Measurements from ENCODE around the gene FBH1.
A peak's percentile ranks its signal among the peaks of the same experiment; 100 is the strongest.
"Not testable (repeated sequence)": the region's sequence is repeated elsewhere in the genome, so short reads cannot be mapped to it uniquely, and the experiment has no call there.

The FBH1 gene

GRCh38 chr10:5898163-5898562 is 8.1 kb downstream of the FBH1 start:
- no peak for FAIRE-seq
- TF ChIP-seq TAF1 (IDR thresholded peaks at IDR 0.05; ENCODE audit: low read depth, low read length), result no peak
- TF ChIP-seq SPI1 (IDR thresholded peaks at IDR 0.05; ENCODE audit: low read depth, low read length), result no peak
- TF ChIP-seq POU2F2 (IDR thresholded peaks at IDR 0.05; ENCODE audit: low read depth, low read length), result no peak
- TF ChIP-seq POLR2AphosphoS5 (IDR thresholded peaks at IDR 0.05; ENCODE audit: low read depth, low read length), result no peak
- no peak for TF ChIP-seq PAX5 (IDR thresholded peaks at IDR 0.05; ENCODE audit: insufficient read depth, low read length, severe bottlenecking)
- no peak for TF ChIP-seq POLR2A (IDR thresholded peaks at IDR 0.05; ENCODE audit: low read depth, low read length)
- DNase-seq (ENCODE audit: insufficient read length, low spot score), result no peak

GRCh38 chr10:5900247-5900646 is 10.2 kb downstream of the FBH1 start:
- TF ChIP-seq SPI1 (IDR thresholded peaks at IDR 0.05; ENCODE audit: low read depth, low read length) (no peak), POU2F2 (IDR thresholded peaks at IDR 0.05; ENCODE audit: low read depth, low read length) (no peak), POLR2A (IDR thresholded peaks at IDR 0.05; ENCODE audit: low read depth, low read length) (no peak), TAF1 (IDR thresholded peaks at IDR 0.05; ENCODE audit: low read depth, low read length) (no peak), PAX5 (IDR thresholded peaks at IDR 0.05; ENCODE audit: insufficient read depth, low read length, severe bottlenecking) (no peak), POLR2AphosphoS5 (IDR thresholded peaks at IDR 0.05; ENCODE audit: low read depth, low read length) (no peak)
- no peak for DNase-seq (ENCODE audit: insufficient read length, low spot score)
- no peak for FAIRE-seq

DNA sequence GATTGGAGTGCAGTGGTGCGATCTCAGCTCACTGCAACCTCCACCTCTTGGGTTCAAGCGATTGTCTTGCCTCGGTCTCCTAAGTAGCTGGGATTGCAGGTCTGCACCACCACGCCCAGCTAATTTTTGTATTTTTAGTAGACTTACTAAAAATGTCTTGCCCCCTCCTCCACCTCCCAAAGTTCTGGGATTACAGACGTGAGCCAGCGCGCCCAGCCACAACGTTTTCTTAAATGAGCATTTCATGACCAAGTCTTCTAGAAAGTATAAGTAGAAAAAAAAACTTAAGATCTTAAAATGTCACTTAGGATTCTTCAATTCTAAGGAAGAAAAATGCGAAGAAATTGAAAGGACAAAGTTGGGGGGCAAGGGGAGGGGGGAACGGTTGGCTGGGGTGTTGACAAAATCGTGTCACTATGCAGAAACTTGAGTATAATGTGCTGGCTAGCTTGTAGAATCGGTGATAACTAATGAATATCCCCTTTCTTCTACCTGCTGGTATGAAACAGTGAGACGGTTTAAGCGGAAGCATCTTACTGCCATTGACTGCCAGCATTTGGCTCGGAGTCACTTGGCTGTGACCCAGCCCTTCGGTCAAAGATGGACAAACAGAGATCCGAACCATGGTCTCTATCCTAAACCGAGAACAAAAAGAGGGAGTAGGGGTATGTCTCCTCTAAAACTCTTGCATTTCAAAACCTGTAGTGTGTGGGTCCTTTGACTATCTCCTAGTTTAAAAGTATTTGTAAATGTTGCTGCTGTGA is 12.7 kb downstream of the FBH1 start:
- TF ChIP-seq SPI1 (IDR thresholded peaks at IDR 0.05; ENCODE audit: low read depth, low read length) (no peak), POLR2AphosphoS5 (IDR thresholded peaks at IDR 0.05; ENCODE audit: low read depth, low read length) (no peak), PAX5 (IDR thresholded peaks at IDR 0.05; ENCODE audit: insufficient read depth, low read length, severe bottlenecking) (no peak), POU2F2 (IDR thresholded peaks at IDR 0.05; ENCODE audit: low read depth, low read length) (no peak), TAF1 (IDR thresholded peaks at IDR 0.05; ENCODE audit: low read depth, low read length) (no peak), POLR2A (IDR thresholded peaks at IDR 0.05; ENCODE audit: low read depth, low read length) (no peak)
- no peak for DNase-seq (ENCODE audit: insufficient read length, low spot score)
- no peak for FAIRE-seq

DNA sequence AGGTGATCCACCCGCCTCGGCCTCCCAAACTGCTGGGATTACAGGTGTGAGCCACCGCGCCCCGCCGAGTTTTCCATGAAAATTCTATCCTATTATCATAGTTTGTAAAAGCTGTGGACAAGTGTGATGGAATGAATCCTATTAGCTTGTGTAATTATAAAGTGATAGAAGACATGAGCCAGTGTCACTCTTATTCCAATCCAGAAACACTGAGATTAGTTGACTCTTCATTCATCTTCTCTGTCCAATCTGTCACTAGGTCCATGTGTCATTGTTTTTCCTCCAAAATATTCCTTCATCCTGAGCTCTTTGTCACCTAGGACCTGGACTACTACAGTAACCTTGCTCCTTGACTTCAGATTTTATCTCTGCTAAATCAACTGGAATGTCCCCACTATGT is 13.5 kb downstream of the FBH1 start:
- TF ChIP-seq SPI1 (IDR thresholded peaks at IDR 0.05; ENCODE audit: low read depth, low read length), result no peak
- TF ChIP-seq POLR2AphosphoS5 (IDR thresholded peaks at IDR 0.05; ENCODE audit: low read depth, low read length), result no peak
- TF ChIP-seq TAF1 (IDR thresholded peaks at IDR 0.05; ENCODE audit: low read depth, low read length), result no peak
- no peak for TF ChIP-seq PAX5 (IDR thresholded peaks at IDR 0.05; ENCODE audit: insufficient read depth, low read length, severe bottlenecking)
- TF ChIP-seq POU2F2 (IDR thresholded peaks at IDR 0.05; ENCODE audit: low read depth, low read length), result no peak
- no peak for TF ChIP-seq POLR2A (IDR thresholded peaks at IDR 0.05; ENCODE audit: low read depth, low read length)
- DNase-seq (ENCODE audit: insufficient read length, low spot score) (no peak), FAIRE-seq (no peak)

- TF ChIP-seq SPI1 (IDR thresholded peaks at IDR 0.05; ENCODE audit: low read depth, low read length), result no peak
- peak; percentile 38 for DNase-seq (ENCODE audit: insufficient read length, low spot score)
- peak; percentile 82 for FAIRE-seq
Observed at GRCh38 chr10:5904227-5904626, 14.2 kb downstream of the FBH1 start.

GRCh38 chr10:5905854-5906507 is 15.9 kb downstream of the FBH1 start:
- TF ChIP-seq POU2F2 (IDR thresholded peaks at IDR 0.05; ENCODE audit: low read depth, low read length), result no peak
- TF ChIP-seq POLR2AphosphoS5 (IDR thresholded peaks at IDR 0.05; ENCODE audit: low read depth, low read length), result no peak
- TF ChIP-seq PAX5 (IDR thresholded peaks at IDR 0.05; ENCODE audit: insufficient read depth, low read length, severe bottlenecking), result no peak
- TF ChIP-seq SPI1 (IDR thresholded peaks at IDR 0.05; ENCODE audit: low read depth, low read length), result no peak
- TF ChIP-seq TAF1 (IDR thresholded peaks at IDR 0.05; ENCODE audit: low read depth, low read length), result no peak
- no peak for TF ChIP-seq POLR2A (IDR thresholded peaks at IDR 0.05; ENCODE audit: low read depth, low read length)
- FAIRE-seq (no peak), DNase-seq (ENCODE audit: insufficient read length, low spot score) (no peak)

- TF ChIP-seq POLR2A (IDR thresholded peaks at IDR 0.05; ENCODE audit: low read depth, low read length), result no peak
- TF ChIP-seq TAF1 (IDR thresholded peaks at IDR 0.05; ENCODE audit: low read depth, low read length), result no peak
- no peak for TF ChIP-seq POU2F2 (IDR thresholded peaks at IDR 0.05; ENCODE audit: low read depth, low read length)
- no peak for TF ChIP-seq PAX5 (IDR thresholded peaks at IDR 0.05; ENCODE audit: insufficient read depth, low read length, severe bottlenecking)
- TF ChIP-seq POLR2AphosphoS5 (IDR thresholded peaks at IDR 0.05; ENCODE audit: low read depth, low read length), result no peak
- no peak for TF ChIP-seq SPI1 (IDR thresholded peaks at IDR 0.05; ENCODE audit: low read depth, low read length)
- no peak for FAIRE-seq
Observed at GRCh38 chr10:5906651-5907050, 16.6 kb downstream of the FBH1 start.

DNA sequence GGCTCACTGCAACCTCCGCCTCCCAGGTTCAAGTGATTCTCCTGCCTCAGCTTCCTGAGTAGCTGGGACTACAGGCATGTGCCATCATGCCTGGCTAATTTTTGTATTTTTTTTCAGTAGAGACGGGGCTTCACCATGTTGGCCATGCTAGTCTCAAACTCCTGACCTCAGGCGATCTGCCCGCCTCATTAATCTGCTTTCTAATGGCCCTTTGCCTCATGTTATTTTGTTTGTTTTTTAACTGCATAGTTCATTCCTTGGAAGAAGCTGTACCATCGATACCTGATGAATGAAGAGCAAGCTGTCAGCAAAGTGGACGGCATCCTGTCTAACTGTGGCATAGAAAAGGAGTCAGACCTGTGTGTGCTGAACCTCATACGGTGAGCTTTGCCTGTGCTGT is 18.6 kb downstream of the FBH1 start:
- FAIRE-seq; DNase-seq (ENCODE audit: insufficient read length, low spot score): not testable (repeated sequence)

More at GRCh38 chr10:5906651-5907050, 16.6 kb downstream of the FBH1 start:
- no peak for DNase-seq (ENCODE audit: insufficient read length, low spot score)

DNA sequence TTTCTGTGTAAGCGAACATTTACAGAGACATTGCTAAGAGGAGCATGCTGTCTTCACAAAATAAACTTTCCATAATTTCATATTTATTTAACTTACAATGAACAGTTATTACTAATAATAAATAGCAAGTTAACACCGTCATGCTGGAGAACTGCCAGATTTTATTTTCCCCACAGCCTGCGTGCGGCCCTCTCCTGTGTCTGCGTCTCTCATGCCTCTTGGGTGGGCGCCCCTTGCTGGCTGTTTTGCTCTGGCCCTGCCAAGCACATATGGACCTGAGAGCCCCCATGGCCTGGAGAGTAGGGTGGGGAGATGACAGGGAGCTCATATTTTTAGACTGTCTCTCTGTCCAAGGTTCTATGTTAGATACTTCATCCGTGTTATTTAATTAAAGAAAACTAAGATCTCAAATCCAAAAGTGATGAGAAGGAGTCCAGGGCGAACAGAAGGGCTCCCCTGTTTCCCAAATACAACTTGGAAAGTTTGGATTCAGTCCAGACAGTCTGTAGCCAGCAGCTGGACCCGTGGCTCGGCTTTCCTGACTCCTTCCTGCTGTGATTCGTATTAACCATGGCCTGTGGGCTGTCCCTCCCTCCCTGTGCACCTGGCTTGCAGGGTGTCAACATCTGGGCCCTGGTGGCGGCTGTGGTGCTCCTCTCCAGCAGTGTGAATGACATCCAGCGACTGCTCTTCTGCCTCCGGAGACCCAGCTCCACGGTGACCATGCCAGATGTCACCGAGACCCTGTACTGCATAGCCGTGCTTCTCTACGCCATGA is 20.5 kb downstream of the FBH1 start:
- no peak for FAIRE-seq
- DNase-seq (ENCODE audit: insufficient read length, low spot score), result no peak
- no peak for TF ChIP-seq TAF1 (IDR thresholded peaks at IDR 0.05; ENCODE audit: low read depth, low read length)
- TF ChIP-seq PAX5 (IDR thresholded peaks at IDR 0.05; ENCODE audit: insufficient read depth, low read length, severe bottlenecking), result no peak
- no peak for TF ChIP-seq POU2F2 (IDR thresholded peaks at IDR 0.05; ENCODE audit: low read depth, low read length)
- TF ChIP-seq POLR2A (IDR thresholded peaks at IDR 0.05; ENCODE audit: low read depth, low read length), result no peak
- no peak for TF ChIP-seq POLR2AphosphoS5 (IDR thresholded peaks at IDR 0.05; ENCODE audit: low read depth, low read length)
- TF ChIP-seq SPI1 (IDR thresholded peaks at IDR 0.05; ENCODE audit: low read depth, low read length), result no peak

Data from GM12891 (cell line).